SH-SY5Y (cell line): ENCODE data around the gene CRBN.

ENCODE experiments used
- GATA2 ChIP-seq: IDR thresholded peaks from 2 replicates; pipeline ENCODE4 v1.6.1; 2011; ENCODE audit warnings: mild to moderate bottlenecking, low read depth, low read length
- GATA3 ChIP-seq: IDR thresholded peaks from 2 replicates; pipeline ENCODE4 v1.6.1; 2011; ENCODE audit warnings: low read depth, mild to moderate bottlenecking, low read length, moderate library complexity

GRCh38 chr3:3196148-3196861 is 16.8 kb upstream of the CRBN start:
- TF ChIP-seq GATA3 (no peak), GATA2 (peak; percentile 34; the same call in 1 of the 2 replicates)
